HG02981 (cell line): Measurements from ENCODE around the gene ENPP4.
"Not testable (repeated sequence)": the region's sequence is repeated elsewhere in the genome, so short reads cannot be mapped to it uniquely, and the experiment has no call there.

Experiments used
- ATAC-seq: cut with Tn5 transposase; IDR thresholded peaks from one replicate; pipeline ENCODE4 v1.9.1; 2021; ENCODE audit warnings: mild to moderate bottlenecking, moderate library complexity; ENCODE audit not compliant: unreplicated experiment

Gene ENPP4

GRCh38 chr6:46129291-46129628 lies 529 bp upstream of the ENPP4 start:
- peak; percentile 5 for ATAC-seq

- ATAC-seq = no peak
Observed at GRCh38 chr6:46130666-46131065, 877 bp downstream of the ENPP4 start.

GRCh38 chr6:46131291-46131690 lies 1.5 kb downstream of the ENPP4 start:
- ATAC-seq = not testable (repeated sequence)

GRCh38 chr6:46134216-46134615 lies 4.4 kb downstream of the ENPP4 start:
- no peak for ATAC-seq

- ATAC-seq = no peak
Observed at GRCh38 chr6:46135176-46135575, 5.4 kb downstream of the ENPP4 start.

- no peak for ATAC-seq
Observed at GRCh38 chr6:46136831-46137230, 7.0 kb downstream of the ENPP4 start.

- ATAC-seq = peak; percentile 51
Observed at GRCh38 chr6:46137387-46137786, 7.6 kb downstream of the ENPP4 start.

- ATAC-seq = peak; percentile 79
Observed at GRCh38 chr6:46138281-46138680, 8.5 kb downstream of the ENPP4 start.

- ATAC-seq = no peak
Observed at GRCh38 chr6:46144270-46144669, 14.5 kb downstream of the ENPP4 start.

GRCh38 chr6:46149066-46149465 lies 19.3 kb downstream of the ENPP4 start:
- ATAC-seq = not testable (repeated sequence)

- ATAC-seq = no peak
Observed at GRCh38 chr6:46156701-46157100, 26.9 kb downstream of the ENPP4 start.

- no peak for ATAC-seq
Observed at GRCh38 chr6:46159229-46159628, 29.4 kb downstream of the ENPP4 start.

GRCh38 chr6:46160102-46160501 lies 30.3 kb downstream of the ENPP4 start:
- ATAC-seq = no peak

- peak; percentile 89 for ATAC-seq
Observed at GRCh38 chr6:46170357-46171289, 40.8 kb downstream of the ENPP4 start, which contains the start of gene ENPP5. Gene ENPP5 (minus strand): TSS chr6:46170980. CDS start chr6:46168262, 2,718 bp downstream.

- no peak for ATAC-seq
Observed at GRCh38 chr6:46172176-46172575, 42.4 kb downstream of the ENPP4 start.

- no peak for ATAC-seq
Observed at GRCh38 chr6:46174904-46175303, 45.1 kb downstream of the ENPP4 start.

- ATAC-seq = peak; percentile 80
Observed at GRCh38 chr6:46175446-46175845, 45.7 kb downstream of the ENPP4 start.

- ATAC-seq = no peak
Observed at GRCh38 chr6:46175976-46176375, 46.2 kb downstream of the ENPP4 start.

GRCh38 chr6:46184114-46184513 lies 54.3 kb downstream of the ENPP4 start:
- no peak for ATAC-seq

GRCh38 chr6:46186583-46186982 lies 56.8 kb downstream of the ENPP4 start:
- ATAC-seq = no peak

- ATAC-seq = no peak
Observed at GRCh38 chr6:46189726-46190125, 59.9 kb downstream of the ENPP4 start.

- ATAC-seq = no peak
Observed at GRCh38 chr6:46190889-46191288, 61.1 kb downstream of the ENPP4 start.

- no peak for ATAC-seq
Observed at GRCh38 chr6:46191961-46192360, 62.2 kb downstream of the ENPP4 start.
